Activated naive CD4-positive, alpha-beta T cell treated with anti-CD3 and anti-CD28 coated beads for 36 hours (primary cell): ENCODE results near the gene GPBP1. TPM values are rescaled to one million over a fixed set of nuclear protein-coding genes. Genes with fewer than 3 reads are reported as not detected.

Source experiments
- CTCF ChIA-PET: fragments of 350-600 bp; sonication (Branson Sonifier 250); formaldehyde crosslinking; loops from one replicate; lab custom pipeline; 2021; ENCODE audit warnings: antibody characterized with exemption; lab: Charles Lee
- DNase-seq: peaks from one replicate; pipeline ENCODE4 v3.0.0-alpha.2; 2020
- H3K27ac Mint-ChIP-seq: one replicate; pipeline ENCODE4 v1.8.0; 2021; ENCODE audit warnings: mild to moderate bottlenecking, mixed read lengths
- H3K27me3 Mint-ChIP-seq: one replicate; pipeline ENCODE4 v1.8.0; 2021; ENCODE audit warnings: low read depth, mixed read lengths
- H3K36me3 Mint-ChIP-seq: one replicate; pipeline ENCODE4 v1.8.0; 2021; ENCODE audit warnings: low read depth, mixed read lengths
- H3K4me1 Mint-ChIP-seq: one replicate; pipeline ENCODE4 v1.8.0; 2021; ENCODE audit warnings: low read depth, mixed read lengths
- H3K4me3 Mint-ChIP-seq: one replicate; pipeline ENCODE4 v1.8.0; 2021; ENCODE audit warnings: mild to moderate bottlenecking, moderate library complexity, mixed read lengths
- H3K9me3 Mint-ChIP-seq: one replicate; pipeline ENCODE4 v1.8.0; 2021; ENCODE audit warnings: mixed read lengths
- intact Hi-C: fragments of 100-400 bp; cut with micrococcal nuclease; formaldehyde crosslinking; loops from one replicate; pipeline ENCODE4 v1.15.1; 2023
- total RNA-seq, 2 experiments: library from RNA; stranded (reverse); gene quantifications; one replicate each; pipeline ENCODE4 v1.2.3, GENCODE V29; 2021

The GPBP1 gene
- total RNA-seq, 2 experiments from 2014 or later, result 91.5 to 91.9 TPM

- Mint-ChIP-seq H3K36me3 (peaks cover 30% of the 10 kb centered on the region), H3K4me1 (peaks cover 80% of the 10 kb centered on the region), H3K4me3 (no peak overlapping the region), H3K27me3 (no peaks in the 10 kb centered on the region), H3K27ac (peak overlapping the region; percentile 68), H3K9me3 (no peaks in the 10 kb centered on the region)
- intact Hi-C loops, result loop anchor here (1.0 kb wide), 1 partner anchor 21 kb away; no protein-coding TSS in a partner anchor
- CTCF ChIA-PET, result no interaction called here
- DNase-seq, result no peak
These were observed 20.0 kb downstream of the GPBP1 start for GRCh38 chr5:57193757-57194413.

DNA sequence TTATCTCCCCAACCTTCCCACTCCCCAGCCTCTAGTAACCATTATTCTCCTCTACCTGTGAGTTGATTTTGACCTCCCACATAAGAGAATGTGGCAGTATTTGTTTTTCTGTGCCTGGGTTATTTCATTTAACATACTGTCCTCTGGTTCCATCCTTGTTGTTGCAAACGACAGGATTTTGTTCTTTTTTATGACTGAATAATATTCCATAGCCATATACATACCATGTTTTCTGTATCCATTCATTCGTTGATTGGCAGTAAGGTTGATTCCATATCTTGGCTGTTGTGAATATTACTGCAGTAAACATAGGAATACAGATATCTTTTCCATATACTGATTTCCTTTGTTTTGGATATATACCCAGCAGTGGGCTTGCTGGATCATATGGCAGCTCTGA is 20.8 kb downstream of the GPBP1 start:
- Mint-ChIP-seq H3K27me3 (no peaks in the 10 kb centered on the region), H3K27ac (no peak overlapping the region), H3K4me3 (no peak overlapping the region), H3K4me1 (peaks cover 79% of the 10 kb centered on the region), H3K9me3 (no peaks in the 10 kb centered on the region), H3K36me3 (peaks cover 31% of the 10 kb centered on the region)
- intact Hi-C loops, result no loop called here
- CTCF ChIA-PET, result no interaction called here
- no peak for DNase-seq

GRCh38 chr5:57195060-57195459 is 21.2 kb downstream of the GPBP1 start:
- H3K4me3 Mint-ChIP-seq, result no peak overlapping the region
- no peak for DNase-seq
- peaks cover 32% of the 10 kb centered on the region for H3K36me3 Mint-ChIP-seq
- intact Hi-C loops, result no loop called here
- H3K9me3 Mint-ChIP-seq, result no peaks in the 10 kb centered on the region
- no peak overlapping the region for H3K27ac Mint-ChIP-seq
- H3K4me1 Mint-ChIP-seq, result peaks cover 81% of the 10 kb centered on the region
- H3K27me3 Mint-ChIP-seq, result no peaks in the 10 kb centered on the region
- CTCF ChIA-PET, result no interaction called here

GRCh38 chr5:57199866-57200265 is 26.0 kb downstream of the GPBP1 start:
- Mint-ChIP-seq H3K27me3 (no peaks in the 10 kb centered on the region), H3K27ac (peak overlapping the region; percentile 57), H3K4me3 (no peak overlapping the region), H3K4me1 (peaks cover 70% of the 10 kb centered on the region), H3K36me3 (peaks cover 11% of the 10 kb centered on the region), H3K9me3 (no peaks in the 10 kb centered on the region)
- intact Hi-C loops, result no loop called here
- DNase-seq, result peak; percentile 28
- CTCF ChIA-PET, result no interaction called here

- Mint-ChIP-seq H3K36me3 (peaks cover 11% of the 10 kb centered on the region), H3K27ac (no peak overlapping the region), H3K27me3 (no peaks in the 10 kb centered on the region), H3K4me3 (no peak overlapping the region), H3K4me1 (peaks cover 74% of the 10 kb centered on the region), H3K9me3 (no peaks in the 10 kb centered on the region)
- CTCF ChIA-PET, result interaction anchor here (1.3 to 1.4 kb wide), 2 partner anchors 11 to 64 kb away, joined by 3 to 4 read pairs; no protein-coding TSS in a partner anchor
- intact Hi-C loops, result no loop called here
- no peak for DNase-seq
These were observed 29.0 kb downstream of the GPBP1 start for GRCh38 chr5:57202811-57203210.

GRCh38 chr5:57207007-57207653 is 33.3 kb downstream of the GPBP1 start:
- CTCF ChIA-PET, result interaction anchor here (0.7 kb wide), 1 partner anchor 13 kb away, joined by 5 read pairs; no protein-coding TSS in a partner anchor
- H3K36me3 Mint-ChIP-seq, result peaks cover 16% of the 10 kb centered on the region
- H3K27ac Mint-ChIP-seq, result no peak overlapping the region

GRCh38 chr5:57207681-57208080 is 33.8 kb downstream of the GPBP1 start:
- intact Hi-C loops, result no loop called here
- H3K27ac Mint-ChIP-seq, result peak overlapping the region; percentile 53
- DNase-seq, result no peak
- CTCF ChIA-PET, result interaction anchor here (0.7 kb wide), 1 partner anchor 12 kb away, joined by 5 read pairs; no protein-coding TSS in a partner anchor
- peaks cover 73% of the 10 kb centered on the region for H3K4me1 Mint-ChIP-seq
- H3K4me3 Mint-ChIP-seq, result no peak overlapping the region
- no peaks in the 10 kb centered on the region for H3K27me3 Mint-ChIP-seq
- H3K9me3 Mint-ChIP-seq, result no peaks in the 10 kb centered on the region
- peaks cover 16% of the 10 kb centered on the region for H3K36me3 Mint-ChIP-seq

More at GRCh38 chr5:57207007-57207653, 33.3 kb downstream of the GPBP1 start:
- Mint-ChIP-seq H3K9me3 (no peaks in the 10 kb centered on the region), H3K4me3 (no peak overlapping the region), H3K4me1 (peaks cover 74% of the 10 kb centered on the region), H3K27me3 (no peaks in the 10 kb centered on the region)
- intact Hi-C loops, result no loop called here
- DNase-seq, result no peak

GRCh38 chr5:57209316-57210040 is 35.6 kb downstream of the GPBP1 start:
- H3K36me3 Mint-ChIP-seq, result peaks cover 16% of the 10 kb centered on the region
- CTCF ChIA-PET, result interaction anchor here (0.7 to 2.5 kb wide), 4 partner anchors 10 to 268 kb away, joined by 3 to 8 read pairs (median 3); no protein-coding TSS in a partner anchor
- no peaks in the 10 kb centered on the region for H3K9me3 Mint-ChIP-seq
- H3K4me3 Mint-ChIP-seq, result no peak overlapping the region
- no peaks in the 10 kb centered on the region for H3K27me3 Mint-ChIP-seq
- intact Hi-C loops, result no loop called here
- H3K27ac Mint-ChIP-seq, result peak overlapping the region; percentile 65
- H3K4me1 Mint-ChIP-seq, result peaks cover 65% of the 10 kb centered on the region
- no peak for DNase-seq

- Mint-ChIP-seq H3K4me1 (peaks cover 67% of the 10 kb centered on the region), H3K27ac (peak overlapping the region; percentile 65), H3K36me3 (peaks cover 23% of the 10 kb centered on the region), H3K4me3 (no peak overlapping the region), H3K27me3 (no peaks in the 10 kb centered on the region), H3K9me3 (no peaks in the 10 kb centered on the region)
- DNase-seq, result no peak
- CTCF ChIA-PET, result interaction anchor here (1.3 to 2.5 kb wide), 2 partner anchors 9 to 73 kb away, joined by 3 to 8 read pairs; no protein-coding TSS in a partner anchor
- intact Hi-C loops, result no loop called here
These were observed 36.8 kb downstream of the GPBP1 start for GRCh38 chr5:57210633-57211032.

- Mint-ChIP-seq H3K36me3 (peaks cover 26% of the 10 kb centered on the region), H3K27me3 (no peaks in the 10 kb centered on the region)
- no peak for DNase-seq
These were observed 37.2 kb downstream of the GPBP1 start for GRCh38 chr5:57211039-57211438.

DNA sequence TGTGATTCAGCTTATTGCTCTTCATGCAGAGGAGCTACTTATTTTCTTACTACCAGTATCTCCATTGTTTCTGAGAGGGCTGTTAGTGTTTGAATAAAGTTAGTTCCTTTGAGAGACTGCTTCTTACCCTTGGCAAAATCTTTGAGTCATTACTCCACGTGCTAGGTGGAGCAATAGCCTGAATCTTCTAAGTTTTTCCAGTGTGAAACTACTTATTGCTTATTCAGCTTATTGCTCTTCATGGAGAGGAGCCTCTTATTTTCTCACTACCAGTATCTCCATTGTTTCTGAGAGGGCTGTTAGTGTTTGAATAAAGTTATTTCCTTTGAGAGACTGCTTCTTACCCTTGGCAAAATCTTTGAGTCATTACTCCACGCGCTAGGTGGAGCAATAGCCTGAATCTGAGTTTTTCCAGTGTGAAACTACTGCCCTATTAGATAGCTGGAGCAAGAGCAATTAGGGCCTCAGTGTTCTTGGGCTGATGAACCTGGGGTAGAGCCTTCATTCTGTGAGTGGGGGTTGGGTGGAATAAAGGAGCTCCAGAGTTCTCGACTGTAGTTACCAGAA is 41.9 kb downstream of the GPBP1 start:
- CTCF ChIA-PET, result interaction anchor here (0.7 to 0.9 kb wide), 2 partner anchors 25 to 1365 kb away, joined by 3 read pairs; no protein-coding TSS in a partner anchor
- peaks cover 15% of the 10 kb centered on the region for H3K36me3 Mint-ChIP-seq
- no peak overlapping the region for H3K4me3 Mint-ChIP-seq
- peaks cover 56% of the 10 kb centered on the region for H3K4me1 Mint-ChIP-seq
- intact Hi-C loops, result loop anchor here (1.0 kb wide), 1 partner anchor 42 kb away; no protein-coding TSS in a partner anchor
- DNase-seq, result no peak
- H3K27me3 Mint-ChIP-seq, result no peaks in the 10 kb centered on the region
- no peaks in the 10 kb centered on the region for H3K9me3 Mint-ChIP-seq
- H3K27ac Mint-ChIP-seq, result peak overlapping the region; percentile 72

More at GRCh38 chr5:57211039-57211438, 37.2 kb downstream of the GPBP1 start:
- CTCF ChIA-PET, result interaction anchor here (1.3 kb wide), 1 partner anchor 74 kb away, joined by 3 read pairs; no protein-coding TSS in a partner anchor
- peaks cover 69% of the 10 kb centered on the region for H3K4me1 Mint-ChIP-seq
- no peaks in the 10 kb centered on the region for H3K9me3 Mint-ChIP-seq
- H3K4me3 Mint-ChIP-seq, result no peak overlapping the region
- H3K27ac Mint-ChIP-seq, result peak overlapping the region; percentile 65
- intact Hi-C loops, result no loop called here
